ENCODE measurements around the gene RGS19. TPM values are rescaled to one million over a fixed set of nuclear protein-coding genes. Genes with fewer than 3 reads are reported as not detected.

The RGS19 gene
- total RNA-seq, 1 experiment from 2014 or later = 18.8 TPM

DNA sequence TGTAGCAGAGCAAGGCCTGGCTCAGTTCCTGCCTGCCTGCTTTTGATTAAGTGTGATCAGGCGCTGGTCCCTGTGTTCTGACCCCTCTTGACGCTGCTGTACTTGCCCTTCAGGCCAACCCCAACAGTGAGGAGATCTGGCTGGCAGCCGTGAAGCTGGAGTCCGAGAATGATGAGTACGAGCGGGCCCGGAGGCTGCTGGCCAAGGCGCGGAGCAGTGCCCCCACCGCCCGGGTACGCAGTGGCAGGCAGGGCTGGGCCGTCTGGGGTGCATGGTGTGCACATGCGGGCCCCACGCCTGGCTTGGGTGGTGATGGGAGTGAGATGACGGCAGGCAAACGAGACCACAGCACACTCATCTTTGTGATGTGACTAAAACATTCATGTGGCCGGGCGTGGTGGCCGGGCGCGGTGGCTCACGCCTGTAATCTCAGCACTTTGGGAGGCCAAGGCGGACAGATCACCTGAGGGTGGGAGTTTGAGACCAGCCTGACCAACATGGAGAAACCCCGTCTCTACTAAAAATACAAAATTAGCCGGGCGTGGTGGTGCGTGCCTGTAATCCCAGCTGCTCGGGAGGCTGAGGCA is 53.4 kb downstream of the RGS19 start:
- no peak for DNase-seq
- H3K36me3 ChIP-seq = peaks cover 81% of the 10 kb centered on the region
- peaks cover 11% of the 10 kb centered on the region for H3K4me1 ChIP-seq
- H3K9me3 ChIP-seq (replicated peaks) = no peaks in the 10 kb centered on the region
- H3K4me3 ChIP-seq = no peak overlapping the region
- H3K27ac ChIP-seq = no peak overlapping the region
- H3K27me3 ChIP-seq = no peaks in the 10 kb centered on the region

DNA sequence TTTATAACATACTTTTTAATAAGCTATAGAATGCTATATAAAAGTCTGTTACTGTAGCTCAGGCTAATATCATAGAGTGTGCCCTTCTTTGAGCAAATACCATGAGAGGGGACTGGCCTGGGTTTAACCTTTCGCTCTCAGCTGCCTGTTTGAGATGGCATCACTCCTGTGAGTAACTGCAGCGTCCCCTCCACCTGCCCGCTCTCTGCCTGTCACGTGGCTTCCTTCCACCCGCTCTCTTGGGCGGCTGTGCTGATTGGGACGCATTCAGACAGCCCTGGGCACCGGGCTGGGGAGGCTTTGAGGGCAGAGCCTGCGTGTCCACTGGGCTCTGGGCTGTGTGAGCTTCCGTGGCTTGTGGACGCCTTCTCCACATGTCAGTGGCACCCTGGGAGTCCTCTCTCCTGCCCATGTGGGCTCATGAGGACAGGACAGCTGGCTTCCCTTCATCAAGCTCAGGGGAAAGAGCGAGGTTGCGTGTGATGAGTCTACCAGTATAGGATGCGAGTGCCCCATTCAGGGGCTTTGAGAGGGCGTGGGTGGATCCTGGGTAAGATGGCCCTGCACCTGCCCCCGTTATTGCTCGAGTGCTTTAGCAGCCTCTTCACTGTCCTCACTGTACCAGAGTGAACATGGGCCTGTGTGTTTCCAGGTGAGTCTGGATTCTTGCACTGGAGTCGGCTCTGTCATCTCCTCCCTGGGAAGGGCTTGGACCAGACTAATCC is 54.1 kb downstream of the RGS19 start:
- Histone ChIP-seq H3K36me3 (peaks cover 86% of the 10 kb centered on the region), H3K9me3 (replicated peaks) (no peaks in the 10 kb centered on the region), H3K4me3 (no peak overlapping the region), H3K4me1 (peaks cover 5% of the 10 kb centered on the region), H3K27me3 (no peaks in the 10 kb centered on the region), H3K27ac (no peak overlapping the region)
- DNase-seq = no peak

DNA sequence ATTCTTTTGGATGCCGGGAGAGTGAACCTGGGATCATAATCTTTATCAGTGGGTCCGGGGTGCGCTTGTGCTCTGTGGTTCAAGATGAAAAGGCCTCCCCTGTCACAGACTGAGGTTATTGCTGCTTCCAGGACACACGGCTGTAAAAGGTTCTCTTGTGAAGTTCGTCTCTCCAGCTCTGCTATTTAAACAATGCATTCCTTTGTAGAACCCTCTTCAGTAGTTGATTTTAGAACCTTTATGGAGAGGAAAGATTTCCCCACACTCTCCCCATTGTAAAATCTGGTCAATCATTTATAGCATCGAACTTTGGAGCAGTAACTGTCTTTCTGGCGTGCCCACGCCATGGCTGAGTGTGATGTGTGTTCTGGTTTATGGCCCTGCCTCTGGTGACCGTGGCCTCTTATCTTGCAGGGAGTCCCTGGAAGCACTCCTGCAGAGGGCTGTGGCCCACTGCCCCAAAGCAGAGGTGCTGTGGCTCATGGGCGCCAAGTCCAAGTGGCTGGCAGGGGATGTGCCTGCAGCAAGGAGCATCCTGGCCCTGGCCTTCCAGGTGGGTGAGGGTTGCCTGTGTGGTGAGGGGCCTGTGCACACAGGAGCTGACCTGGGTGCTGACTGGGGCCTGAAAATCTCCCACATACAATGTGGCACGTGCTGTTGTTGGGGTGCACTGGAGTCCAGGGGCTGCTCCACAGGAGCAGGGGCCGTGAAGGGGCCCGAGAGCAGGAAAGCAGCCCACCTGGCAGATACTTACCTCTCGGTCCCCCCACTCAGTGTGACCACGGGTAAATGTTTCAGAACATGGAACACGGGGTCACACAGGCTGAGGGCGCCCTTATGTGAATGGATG is 55.0 kb downstream of the RGS19 start:
- no peaks in the 10 kb centered on the region for H3K4me1 ChIP-seq
- H3K36me3 ChIP-seq = peaks cover 93% of the 10 kb centered on the region
- no peak overlapping the region for H3K27ac ChIP-seq

DNA sequence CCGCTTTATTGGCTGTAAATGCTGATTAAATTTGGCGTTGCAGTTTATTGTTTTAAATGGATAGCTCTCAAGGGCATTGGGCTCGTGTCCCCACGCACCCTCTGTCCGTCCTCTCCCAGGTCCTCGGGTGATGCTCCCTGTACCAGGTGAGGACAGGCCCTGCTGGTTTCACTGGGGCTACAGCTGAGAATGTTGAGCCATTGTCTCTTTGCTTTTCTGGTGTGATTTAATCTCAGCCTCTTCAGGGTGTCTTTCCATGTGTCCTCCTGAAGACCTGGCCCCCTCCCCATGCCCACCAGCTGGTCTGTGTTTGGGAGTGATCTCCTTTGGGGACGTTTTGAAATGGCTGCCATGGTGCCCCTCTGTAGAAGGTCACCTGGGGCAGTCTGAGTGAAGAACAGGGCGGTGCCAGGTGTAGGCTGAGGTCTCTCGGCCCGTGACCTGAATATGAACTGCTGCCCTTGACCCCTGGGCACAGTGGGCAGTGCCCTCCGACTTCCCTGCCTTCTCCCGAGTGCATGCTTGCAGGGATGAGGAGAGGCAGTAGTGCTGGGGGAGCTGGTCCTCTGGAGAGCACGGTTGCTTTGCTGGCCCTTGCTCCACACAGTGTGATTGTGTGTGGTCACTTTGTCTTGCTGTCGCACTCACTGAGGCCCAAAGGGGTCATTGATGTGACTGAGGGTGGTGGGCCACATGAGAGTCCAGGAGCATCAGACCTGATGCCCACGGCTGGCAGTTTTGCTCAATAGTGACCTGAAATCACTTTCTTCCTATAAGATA is 55.8 kb downstream of the RGS19 start:
- Histone ChIP-seq H3K36me3 (peaks cover 93% of the 10 kb centered on the region), H3K27me3 (no peaks in the 10 kb centered on the region), H3K4me1 (no peaks in the 10 kb centered on the region), H3K9me3 (replicated peaks) (no peaks in the 10 kb centered on the region), H3K4me3 (no peak overlapping the region), H3K27ac (no peak overlapping the region)
- DNase-seq = no peak

More for the DNA sequence above, 55.0 kb downstream of the RGS19 start:
- DNase-seq = no peak
- Histone ChIP-seq H3K27me3 (no peaks in the 10 kb centered on the region), H3K4me3 (no peak overlapping the region), H3K9me3 (replicated peaks) (no peaks in the 10 kb centered on the region)

Other genes with a start within 250 kb of the RGS19 start
- gene ZBTB46, start 248.3 kb downstream of the RGS19 start, total RNA-seq (2014; rRNA removed; shearing (Covaris generic)) = 4.0 and 5.0 TPM in 2 replicates
- not detected in 2 replicates for gene ABHD16B, start 218.0 kb downstream of the RGS19 start, total RNA-seq (2014; rRNA removed; shearing (Covaris generic))
- gene TPD52L2, start 214.2 kb downstream of the RGS19 start, total RNA-seq (2014; rRNA removed; shearing (Covaris generic)) = 96.4 and 105 TPM in 2 replicates
- gene DNAJC5, start 184.4 kb downstream of the RGS19 start, total RNA-seq (2014; rRNA removed; shearing (Covaris generic)) = 79.6 and 81.1 TPM in 2 replicates
- 27.1 and 35.0 TPM in 2 replicates for gene UCKL1, start 123.1 kb downstream of the RGS19 start, total RNA-seq (2014; rRNA removed; shearing (Covaris generic))
- gene ZNF512B, start 109.6 kb downstream of the RGS19 start, total RNA-seq (2014; rRNA removed; shearing (Covaris generic)) = 19.1 and 19.6 TPM in 2 replicates
- 0.08 TPM in 1 of 2 replicates, not detected in the other for gene SAMD10, start 99.9 kb downstream of the RGS19 start, total RNA-seq (2014; rRNA removed; shearing (Covaris generic))
- gene PRPF6, start 98.4 kb downstream of the RGS19 start, total RNA-seq (2014; rRNA removed; shearing (Covaris generic)) = 70.1 and 71.9 TPM in 2 replicates
- gene C20orf204, start 43.3 kb downstream of the RGS19 start, total RNA-seq (2014; rRNA removed; shearing (Covaris generic)) = 2.0 and 3.0 TPM in 2 replicates
- 0.13 and 0.14 TPM in 2 replicates for gene SOX18, start 29.9 kb downstream of the RGS19 start, total RNA-seq (2014; rRNA removed; shearing (Covaris generic))
- 12.6 and 16.9 TPM in 2 replicates for gene TCEA2, start 16.3 kb downstream of the RGS19 start, total RNA-seq (2014; rRNA removed; shearing (Covaris generic))
- gene OPRL1, start 564 bp upstream of the RGS19 start, total RNA-seq (2014; rRNA removed; shearing (Covaris generic)) = 0.28 and 0.43 TPM in 2 replicates
- not detected in 2 replicates for gene LKAAEAR1, start 4.9 kb upstream of the RGS19 start, total RNA-seq (2014; rRNA removed; shearing (Covaris generic))
- not detected in 2 replicates for gene NPBWR2, start 28.0 kb upstream of the RGS19 start, total RNA-seq (2014; rRNA removed; shearing (Covaris generic))
- 0.10 TPM in 1 of 2 replicates, not detected in the other for gene MYT1, start 84.9 kb upstream of the RGS19 start, total RNA-seq (2014; rRNA removed; shearing (Covaris generic))
- 24.2 and 31.0 TPM in 2 replicates for gene PCMTD2, start 176.2 kb upstream of the RGS19 start, total RNA-seq (2014; rRNA removed; shearing (Covaris generic))